Neural cell (in vitro differentiated cells): Measurements from ENCODE around the gene CHST1. TPM values are rescaled to one million over a fixed set of nuclear protein-coding genes. Genes with fewer than 3 reads are reported as not detected.

Experiments
- H2AFZ ChIP-seq: fragments of 200-600, 300-800 bp; sonication (generic), shearing (Covaris generic); 2 replicates; pipeline ENCODE4 v1.6.0; 2014; ENCODE audit warnings: low read depth, mild to moderate bottlenecking, antibody characterized with exemption, low read length, moderate library complexity
- H3F3A ChIP-seq: fragments of 200-600 bp; shearing (Covaris generic); 2 replicates; pipeline ENCODE4 v1.6.1; 2016; ENCODE audit warnings: mild to moderate bottlenecking, moderate library complexity, mixed read lengths, antibody characterized with exemption, low read length; ENCODE audit not compliant: insufficient read depth, poor library complexity, severe bottlenecking
- H3K27ac ChIP-seq: fragments of 200-600, 300-800 bp; sonication (generic), shearing (Covaris generic); 2 replicates; pipeline ENCODE4 v1.5.1; 2014; ENCODE audit warnings: mild to moderate bottlenecking, low read length, moderate library complexity
- H3K27me3 ChIP-seq: fragments of 300-800, 200-600 bp; sonication (generic), shearing (Covaris generic); 2 replicates; pipeline ENCODE4 v1.6.0; 2014; ENCODE audit warnings: mild to moderate bottlenecking, low read depth, low read length, moderate library complexity; ENCODE audit not compliant: insufficient read depth
- H3K36me3 ChIP-seq: fragments of 300-800, 200-600 bp; sonication (generic), shearing (Covaris generic); 2 replicates; pipeline ENCODE4 v1.5.1; 2014; ENCODE audit warnings: mild to moderate bottlenecking, antibody characterized with exemption, low read length, moderate library complexity; ENCODE audit not compliant: insufficient read depth
- H3K4me2 ChIP-seq: fragments of 300-800, 200-600 bp; sonication (generic), shearing (Covaris generic); 2 replicates; pipeline ENCODE4 v1.6.0; 2014; ENCODE audit warnings: mild to moderate bottlenecking, low read length
- H3K4me3 ChIP-seq: fragments of 300-800, 200-600 bp; sonication (generic), shearing (Covaris generic); 2 replicates; pipeline ENCODE4 v1.5.1; 2014; ENCODE audit warnings: mild to moderate bottlenecking, low read length, moderate library complexity
- H3K79me2 ChIP-seq: fragments of 200-600 bp; shearing (Covaris generic); replicated peaks from 2 replicates; pipeline ENCODE4 v1.6.0; 2014; ENCODE audit warnings: mild to moderate bottlenecking, low read length, moderate library complexity; ENCODE audit not compliant: insufficient read depth
- H3K9ac ChIP-seq: fragments of 300-800, 200-600 bp; sonication (generic), shearing (Covaris generic); 2 replicates; pipeline ENCODE4 v1.6.1; 2016; ENCODE audit warnings: mild to moderate bottlenecking, low read length, mixed read lengths
- H3K9me2 ChIP-seq: fragments of 200-600 bp; shearing (Covaris generic); 2 replicates; pipeline ENCODE4 v1.6.1; 2016; ENCODE audit warnings: mild to moderate bottlenecking, low read length, mixed read lengths; ENCODE audit not compliant: insufficient read depth
- H3K9me3 ChIP-seq: fragments of 200-600, 300-800 bp; sonication (generic), shearing (Covaris generic); 2 replicates; pipeline ENCODE4 v1.6.1; 2016; ENCODE audit warnings: mild to moderate bottlenecking, mixed run types, low read length, moderate library complexity, mixed read lengths
- H4K20me1 ChIP-seq: fragments of 200-600 bp; shearing (Covaris generic); 2 replicates; pipeline ENCODE4 v1.6.1; 2016; ENCODE audit warnings: mild to moderate bottlenecking, mixed run types; ENCODE audit not compliant: insufficient read depth
- CTCF ChIP-seq: fragments of 450-650 bp; IDR thresholded peaks from 2 replicates; pipeline ENCODE4 v1.5.1; 2014; ENCODE audit warnings: antibody characterized with exemption, mild to moderate bottlenecking, moderate library complexity; ENCODE audit not compliant: poor library complexity, severe bottlenecking
- EP300 ChIP-seq: fragments of 450-650 bp; conservative IDR thresholded peaks from 2 replicates; pipeline ENCODE4 v1.6.1; 2014; ENCODE audit warnings: antibody characterized with exemption, mild to moderate bottlenecking, moderate library complexity; ENCODE audit not compliant: poor library complexity, severe bottlenecking
- EZH2 ChIP-seq: fragments of 200-600, 300-800 bp; shearing (Covaris generic), sonication (generic); IDR thresholded peaks from 2 replicates; pipeline ENCODE4 v1.6.1; 2014; ENCODE audit warnings: antibody characterized with exemption, low read length, borderline replicate concordance, mild to moderate bottlenecking; ENCODE audit not compliant: insufficient read depth, poor library complexity, severe bottlenecking
- MXI1 ChIP-seq: fragments of 450-650 bp; conservative IDR thresholded peaks from 2 replicates; pipeline ENCODE4 v1.6.1; 2014; ENCODE audit warnings: antibody characterized with exemption, mild to moderate bottlenecking; ENCODE audit not compliant: poor library complexity, severe bottlenecking
- POLR2AphosphoS5 ChIP-seq: IDR thresholded peaks from 2 replicates; pipeline ENCODE4 v1.6.1; 2012
- RAD21 ChIP-seq: fragments of 450-650 bp; conservative IDR thresholded peaks from 2 replicates; pipeline ENCODE4 v1.6.1; 2014; ENCODE audit warnings: antibody characterized with exemption, mild to moderate bottlenecking, moderate library complexity
- REST ChIP-seq: IDR thresholded peaks from 2 replicates; pipeline ENCODE4 v1.6.1; 2012; ENCODE audit warnings: borderline replicate concordance
- SMC3 ChIP-seq: fragments of 450-650 bp; conservative IDR thresholded peaks from 2 replicates; pipeline ENCODE4 v1.6.1; 2014; ENCODE audit warnings: antibody characterized with exemption, mild to moderate bottlenecking, moderate library complexity; ENCODE audit not compliant: poor library complexity
- TAF1 ChIP-seq: IDR thresholded peaks from 2 replicates; pipeline ENCODE4 v1.6.1; 2012; ENCODE audit warnings: low read depth
- polyA plus RNA-seq: library from polyadenylated mRNA; depleted of rRNA; stranded (reverse); fragments of >200 nt; gene quantifications from 2 replicates; pipeline ENCODE4 v1.2.3, GENCODE V29; 2014

Gene CHST1
- polyA plus RNA-seq, 1 donor from 2014 or later: 16.2 TPM

- Histone ChIP-seq H3K9me3 (no peaks in the 10 kb centered on the region), H3K4me2 (no peak overlapping the region), H3K9me2 (no peaks in the 10 kb centered on the region), H3K36me3 (no peaks in the 10 kb centered on the region), H3K79me2 (no peaks in the 10 kb centered on the region), H3K27me3 (no peaks in the 10 kb centered on the region), H3K4me3 (no peak overlapping the region), H2AFZ (no peak overlapping the region), H3K9ac (no peak overlapping the region), H3F3A (no peaks in the 10 kb centered on the region), H3K27ac (no peak overlapping the region), H4K20me1 (no peaks in the 10 kb centered on the region)
- no peak for TF ChIP-seq EZH2
These were observed 42.6 kb downstream of the CHST1 start for GRCh38 chr11:45622861-45623260.

GRCh38 chr11:45622283-45622682 lies 43.1 kb downstream of the CHST1 start:
- no peak overlapping the region for H2AFZ ChIP-seq
- no peak overlapping the region for H3K27ac ChIP-seq
- H3K27me3 ChIP-seq: no peaks in the 10 kb centered on the region
- no peaks in the 10 kb centered on the region for H3F3A ChIP-seq
- no peak overlapping the region for H3K9ac ChIP-seq
- H3K4me3 ChIP-seq: no peak overlapping the region
- no peaks in the 10 kb centered on the region for H4K20me1 ChIP-seq
- no peaks in the 10 kb centered on the region for H3K9me3 ChIP-seq
- no peaks in the 10 kb centered on the region for H3K9me2 ChIP-seq
- no peak overlapping the region for H3K4me2 ChIP-seq
- no peaks in the 10 kb centered on the region for H3K79me2 ChIP-seq
- H3K36me3 ChIP-seq: no peaks in the 10 kb centered on the region
- TF ChIP-seq SMC3: no peak
- TF ChIP-seq EZH2: no peak
- no peak for TF ChIP-seq POLR2AphosphoS5
- no peak for TF ChIP-seq TAF1
- no peak for TF ChIP-seq CTCF
- TF ChIP-seq MXI1: no peak
- no peak for TF ChIP-seq RAD21
- no peak for TF ChIP-seq REST
- TF ChIP-seq EP300: no peak

- Histone ChIP-seq H3K79me2 (no peaks in the 10 kb centered on the region), H4K20me1 (no peaks in the 10 kb centered on the region), H3K27me3 (no peaks in the 10 kb centered on the region), H3K36me3 (no peaks in the 10 kb centered on the region), H3K27ac (no peak overlapping the region), H3K9ac (no peak overlapping the region), H3K4me3 (no peak overlapping the region), H3K9me2 (no peaks in the 10 kb centered on the region), H2AFZ (no peak overlapping the region), H3K4me2 (no peak overlapping the region), H3F3A (no peaks in the 10 kb centered on the region), H3K9me3 (no peaks in the 10 kb centered on the region)
- TF ChIP-seq RAD21 (no peak), TAF1 (no peak)
These were observed 43.8 kb downstream of the CHST1 start for GRCh38 chr11:45621588-45621987.
